Panc1 (cell line): ENCODE results near the gene RILPL1.

Experiments
- CTCF ChIP-seq: fragments of 450-650 bp; IDR thresholded peaks from 2 replicates; pipeline ENCODE4 v1.5.1; 2017; ENCODE audit warnings: mild to moderate bottlenecking
- POLR2AphosphoS5 ChIP-seq: IDR thresholded peaks from 2 replicates; pipeline ENCODE4 v1.6.1; 2012; ENCODE audit warnings: mild to moderate bottlenecking, low read depth, low read length, moderate library complexity
- REST ChIP-seq, 2 experiments: IDR thresholded peaks; 2 replicates each; pipeline ENCODE4 v1.6.1; 2011 to 2012; ENCODE audit warnings: low read depth in 2 of 2, control low read depth in 1 of 2, low read length in 1 of 2, mild to moderate bottlenecking in 1 of 2, moderate library complexity in 1 of 2; ENCODE audit not compliant: insufficient read depth in 1 of 2
- SIN3A ChIP-seq: IDR thresholded peaks from 2 replicates; pipeline ENCODE4 v1.6.1; 2012; ENCODE audit warnings: low read depth, mild to moderate bottlenecking, low read length, moderate library complexity, borderline replicate concordance; ENCODE audit not compliant: insufficient read depth
- TCF7L2 ChIP-seq: IDR thresholded peaks from 2 replicates; pipeline ENCODE4 v1.6.1; 2011; ENCODE audit warnings: mild to moderate bottlenecking, low read depth, low read length, inconsistent platforms

- TF ChIP-seq CTCF: no peak
- no peak for TF ChIP-seq POLR2AphosphoS5
- no peak for TF ChIP-seq REST (IDR thresholded peaks at IDR 0.05; ENCODE audit: insufficient read depth in 1 of 2, low read depth in 2 of 2, low read length in 1 of 2)
- TF ChIP-seq SIN3A: no peak
- no peak for TF ChIP-seq TCF7L2
Observed at GRCh38 chr12:123489580-123489979, 43.9 kb downstream of the RILPL1 start.
